ENCODE data around the gene BAZ1A. TPM values are rescaled to one million over a fixed set of nuclear protein-coding genes. Genes with fewer than 3 reads are reported as not detected.

The BAZ1A gene
- total RNA-seq, 2 experiments from 2014 or later: 47.4 to 49.4 TPM

DNA sequence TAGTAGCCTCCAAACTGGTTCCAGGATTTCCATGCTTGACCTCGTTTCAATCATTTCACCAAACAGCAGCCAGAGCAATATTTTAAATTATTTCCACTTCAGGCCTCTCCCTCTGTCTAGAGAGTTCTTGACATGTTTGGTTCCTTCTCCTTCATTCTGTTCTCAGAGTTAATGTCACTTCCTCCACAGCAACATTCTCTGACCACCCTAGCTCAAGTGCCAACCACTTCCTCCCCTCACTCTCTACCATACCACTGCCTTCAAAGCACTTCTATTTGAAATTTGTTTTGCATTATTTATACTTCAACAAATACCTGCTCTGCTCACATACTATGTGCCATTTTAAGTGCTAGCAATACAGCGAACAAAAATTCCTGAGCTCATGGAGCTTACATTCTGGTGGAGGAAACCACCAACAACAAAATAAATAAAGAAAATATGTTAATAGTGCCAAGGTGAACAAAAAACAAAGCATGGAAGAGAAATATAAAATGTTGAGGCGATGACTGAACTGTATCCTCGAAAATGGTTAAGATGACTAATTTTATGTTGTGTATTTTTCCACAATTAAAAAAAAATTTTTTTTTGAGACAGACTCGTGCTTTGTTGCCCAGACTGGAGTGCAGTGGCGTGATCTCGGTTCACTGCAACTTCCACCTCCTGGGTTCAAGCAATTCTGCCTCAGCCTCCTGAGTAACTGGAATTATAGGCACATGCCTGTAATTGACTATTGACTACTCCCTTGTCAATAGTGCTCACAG, 17.3 kb downstream of the BAZ1A start:
- Mint-ChIP-seq H3K36me3 (ENCODE audit: low read depth) (peaks cover 61% of the 10 kb centered on the region), H3K27ac (peak overlapping the region; percentile 85), H3K27me3 (no peaks in the 10 kb centered on the region), H3K9me3 (no peaks in the 10 kb centered on the region), H3K4me3 (no peak overlapping the region), H3K4me1 (ENCODE audit: low read depth) (peaks cover 26% of the 10 kb centered on the region)
- ChIA-PET CTCF (interaction anchor here (1.0 kb wide), 1 partner anchor 135 kb away, joined by 3 read pairs; no protein-coding TSS in a partner anchor), POLR2A (interaction anchor here (0.6 to 1.7 kb wide), 7 partner anchors 9 to 188 kb away, joined by 3 to 6 read pairs (median 4); partner anchors contain the start of genes BAZ1A, FAM177A1 and SRP54)
- TF ChIP-seq, protein P1, sequence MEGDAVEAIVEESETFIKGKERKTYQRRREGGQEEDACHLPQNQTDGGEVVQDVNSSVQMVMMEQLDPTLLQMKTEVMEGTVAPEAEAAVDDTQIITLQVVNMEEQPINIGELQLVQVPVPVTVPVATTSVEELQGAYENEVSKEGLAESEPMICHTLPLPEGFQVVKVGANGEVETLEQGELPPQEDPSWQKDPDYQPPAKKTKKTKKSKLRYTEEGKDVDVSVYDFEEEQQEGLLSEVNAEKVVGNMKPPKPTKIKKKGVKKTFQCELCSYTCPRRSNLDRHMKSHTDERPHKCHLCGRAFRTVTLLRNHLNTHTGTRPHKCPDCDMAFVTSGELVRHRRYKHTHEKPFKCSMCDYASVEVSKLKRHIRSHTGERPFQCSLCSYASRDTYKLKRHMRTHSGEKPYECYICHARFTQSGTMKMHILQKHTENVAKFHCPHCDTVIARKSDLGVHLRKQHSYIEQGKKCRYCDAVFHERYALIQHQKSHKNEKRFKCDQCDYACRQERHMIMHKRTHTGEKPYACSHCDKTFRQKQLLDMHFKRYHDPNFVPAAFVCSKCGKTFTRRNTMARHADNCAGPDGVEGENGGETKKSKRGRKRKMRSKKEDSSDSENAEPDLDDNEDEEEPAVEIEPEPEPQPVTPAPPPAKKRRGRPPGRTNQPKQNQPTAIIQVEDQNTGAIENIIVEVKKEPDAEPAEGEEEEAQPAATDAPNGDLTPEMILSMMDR (IDR thresholded peaks at IDR 0.05): no peak
- intact Hi-C loops (cut with micrococcal nuclease): no loop called here
- DNase-seq: peak; percentile 55
- ATAC-seq: peak; percentile 90

- CTCF ChIA-PET: no interaction called here
- DNase-seq (no peak), ATAC-seq (no peak)
- no peaks in the 10 kb centered on the region for H3K9me3 Mint-ChIP-seq
- H3K27ac Mint-ChIP-seq: peak overlapping the region; percentile 17
- no peaks in the 10 kb centered on the region for H3K27me3 Mint-ChIP-seq
- no peak overlapping the region for H3K4me3 Mint-ChIP-seq
- H3K4me1 Mint-ChIP-seq (ENCODE audit: low read depth): peaks cover 30% of the 10 kb centered on the region
- intact Hi-C loops (cut with micrococcal nuclease): no loop called here
- POLR2A ChIA-PET: interaction anchor here (0.7 to 3.2 kb wide), 2 partner anchors 9 to 20 kb away, joined by 3 to 10 read pairs; no protein-coding TSS in a partner anchor
- TF ChIP-seq, protein P1 (IDR thresholded peaks at IDR 0.05): no peak
- H3K36me3 Mint-ChIP-seq (ENCODE audit: low read depth): peaks cover 55% of the 10 kb centered on the region
Observed at GRCh38 chr14:34853041-34853440, 22.1 kb downstream of the BAZ1A start.

GRCh38 chr14:34851395-34851794, 23.8 kb downstream of the BAZ1A start:
- Mint-ChIP-seq H3K27ac (no peak overlapping the region), H3K4me3 (no peak overlapping the region), H3K36me3 (ENCODE audit: low read depth) (peaks cover 49% of the 10 kb centered on the region), H3K27me3 (no peaks in the 10 kb centered on the region), H3K9me3 (no peaks in the 10 kb centered on the region), H3K4me1 (ENCODE audit: low read depth) (peaks cover 20% of the 10 kb centered on the region)
- no peak for DNase-seq
- CTCF ChIA-PET: interaction anchor here (0.6 to 1.3 kb wide), 3 partner anchors 16 to 136 kb away, joined by 3 to 4 read pairs (median 3); no protein-coding TSS in a partner anchor
- intact Hi-C loops (cut with micrococcal nuclease): no loop called here
- TF ChIP-seq, protein P1 (IDR thresholded peaks at IDR 0.05): no peak
- POLR2A ChIA-PET: interaction anchor here (1.0 to 3.2 kb wide), 2 partner anchors 22 to 79 kb away, joined by 3 to 10 read pairs; no protein-coding TSS in a partner anchor
- no peak for ATAC-seq

- Mint-ChIP-seq H3K9me3 (no peaks in the 10 kb centered on the region), H3K4me3 (no peak overlapping the region), H3K27me3 (no peaks in the 10 kb centered on the region), H3K36me3 (ENCODE audit: low read depth) (peaks cover 55% of the 10 kb centered on the region), H3K27ac (no peak overlapping the region), H3K4me1 (ENCODE audit: low read depth) (peaks cover 30% of the 10 kb centered on the region)
- ATAC-seq (no peak), DNase-seq (no peak)
- ChIA-PET CTCF (interaction anchor here (0.9 kb wide), 1 partner anchor 295 kb away, joined by 4 read pairs; no protein-coding TSS in a partner anchor), POLR2A (interaction anchor here (0.7 kb wide), 1 partner anchor 16 kb away, joined by 3 read pairs; no protein-coding TSS in a partner anchor)
- TF ChIP-seq, protein P1 (IDR thresholded peaks at IDR 0.05): no peak
- intact Hi-C loops (cut with micrococcal nuclease): no loop called here
Observed at GRCh38 chr14:34845869-34846268, 29.3 kb downstream of the BAZ1A start.

Data from activated CD8-positive, alpha-beta T cell treated with anti-CD3 and anti-CD28 coated beads for 36 hours (primary cell).